ENCODE results near the gene MAPK8.
"Not testable (repeated sequence)": the region's sequence is repeated elsewhere in the genome, so short reads cannot be mapped to it uniquely, and the experiment has no call there.

Gene MAPK8

DNA sequence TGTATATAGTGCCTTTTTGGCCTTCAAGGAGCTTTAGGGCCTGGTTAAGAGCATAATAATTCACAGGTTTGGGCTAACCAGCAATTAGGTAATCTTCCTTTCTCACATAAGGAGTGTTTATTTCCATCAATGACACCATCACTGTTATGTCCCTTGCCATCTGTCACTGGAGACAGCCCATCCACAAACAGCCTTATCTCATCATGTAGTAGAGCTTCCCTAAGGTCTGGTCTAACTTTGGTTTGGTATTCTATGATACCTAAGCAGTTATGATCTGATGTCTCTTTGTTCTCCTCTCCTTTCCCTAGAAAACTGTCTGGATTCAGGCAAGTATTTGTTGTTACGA is 26.4 kb downstream of the MAPK8 start:
- TF ChIP-seq CTCF (conservative IDR thresholded peaks at IDR 0.05; ENCODE audit: low read length) = no peak
- no peak overlapping the region for H3K4me3 ChIP-seq (ENCODE audit: low read length)
- DNase-seq (ENCODE audit: low read depth) = no peak

GRCh38 chr10:48333856-48334255 is 27.4 kb downstream of the MAPK8 start:
- DNase-seq (ENCODE audit: low read depth) = no peak
- H3K4me3 ChIP-seq (ENCODE audit: low read length) = no peak overlapping the region
- no peak for TF ChIP-seq CTCF (conservative IDR thresholded peaks at IDR 0.05; ENCODE audit: low read length)

DNA sequence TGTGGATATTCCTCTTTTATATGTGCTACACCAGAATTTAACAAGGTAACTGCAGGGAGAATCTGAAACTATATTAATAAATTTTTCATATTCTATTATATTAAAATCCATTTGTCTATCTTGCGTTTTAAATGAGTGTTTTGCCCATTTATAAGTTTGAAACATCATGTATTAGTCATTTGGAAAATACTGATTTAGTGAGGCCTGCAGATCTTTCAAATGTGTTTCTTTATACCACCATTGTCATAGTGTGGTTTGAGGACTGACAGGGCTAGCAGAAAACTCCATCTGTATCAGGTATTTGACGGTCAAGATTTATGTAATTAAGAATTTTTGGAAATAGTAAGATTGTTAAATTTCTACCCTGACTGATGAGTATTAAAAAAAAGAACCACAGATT is 29.3 kb downstream of the MAPK8 start:
- no peak for DNase-seq (ENCODE audit: low read depth)
- no peak for TF ChIP-seq CTCF (conservative IDR thresholded peaks at IDR 0.05; ENCODE audit: low read length)
- no peak overlapping the region for H3K4me3 ChIP-seq (ENCODE audit: low read length)

DNA sequence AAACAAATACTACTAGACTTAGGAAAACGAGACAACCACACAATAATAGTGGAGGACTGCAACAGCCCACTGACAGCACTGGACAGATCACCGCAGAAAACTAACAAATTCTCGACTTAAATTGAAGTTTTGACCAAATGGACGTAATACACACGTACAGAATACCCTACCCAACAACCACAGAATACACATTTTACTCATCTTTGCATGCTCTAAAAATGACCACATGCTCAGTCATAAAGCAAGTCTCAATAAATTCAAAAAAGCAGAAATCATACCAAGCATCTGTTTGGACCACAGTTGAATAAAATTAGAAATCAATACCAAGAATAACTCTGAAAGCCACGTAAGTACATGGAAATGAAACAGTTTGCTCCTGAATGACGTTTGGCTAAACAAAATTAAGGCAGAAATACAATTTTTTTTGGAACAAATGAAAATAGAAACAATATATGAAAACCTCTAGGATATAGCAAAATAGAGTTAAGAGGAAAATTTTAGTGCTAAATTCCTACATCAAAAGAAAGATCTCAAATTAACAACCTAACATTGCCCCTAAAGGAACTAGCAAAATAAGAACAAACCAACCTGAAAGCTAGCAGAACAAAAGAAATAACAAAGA is 30.6 kb downstream of the MAPK8 start:
- no peak for TF ChIP-seq CTCF (conservative IDR thresholded peaks at IDR 0.05; ENCODE audit: low read length)
- DNase-seq (ENCODE audit: low read depth) = no peak
- H3K4me3 ChIP-seq (ENCODE audit: low read length) = no peak overlapping the region

DNA sequence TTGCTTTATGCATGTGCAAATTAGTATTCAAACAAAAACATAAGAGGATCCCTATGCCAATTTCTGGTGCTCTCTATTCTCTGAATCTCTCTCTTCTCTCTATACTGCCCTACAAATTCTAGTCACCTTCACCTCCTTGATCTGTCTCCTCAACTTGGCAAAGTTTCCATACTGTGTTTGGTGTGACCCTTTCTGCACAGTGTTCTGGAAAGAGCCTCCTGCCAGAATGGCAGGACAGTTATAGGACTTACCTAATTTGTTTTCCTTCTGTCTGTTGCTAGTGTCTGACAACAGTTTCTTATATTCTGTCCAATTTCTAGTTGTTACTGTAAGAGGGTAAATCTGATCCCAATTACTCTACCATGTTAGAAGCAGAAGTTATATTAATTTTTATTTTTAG is 34.3 kb downstream of the MAPK8 start:
- DNase-seq (ENCODE audit: low read depth) = no peak
- TF ChIP-seq CTCF (conservative IDR thresholded peaks at IDR 0.05; ENCODE audit: low read length) = no peak
- no peak overlapping the region for H3K4me3 ChIP-seq (ENCODE audit: low read length)

DNA sequence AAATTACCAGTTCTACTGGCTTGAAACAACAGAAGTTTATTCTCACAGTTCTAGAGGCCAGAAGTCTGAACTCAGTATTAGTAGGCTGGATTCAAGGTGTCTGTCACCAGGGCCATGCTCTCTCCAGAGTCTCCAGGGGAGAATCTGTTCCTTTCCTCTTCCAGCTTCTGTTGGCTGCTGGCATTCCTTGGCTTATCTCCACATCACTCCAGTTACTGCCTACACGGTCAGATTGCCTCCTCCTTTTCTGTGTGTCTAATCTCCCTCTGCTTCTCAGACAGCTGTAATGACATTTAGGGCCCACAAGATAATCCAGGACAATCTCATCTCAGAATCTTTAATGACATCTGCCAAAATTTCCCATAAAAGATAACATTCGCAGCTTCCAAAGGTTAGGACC is 36.6 kb downstream of the MAPK8 start:
- no peak for DNase-seq (ENCODE audit: low read depth)
- no peak overlapping the region for H3K4me3 ChIP-seq (ENCODE audit: low read length)
- TF ChIP-seq CTCF (conservative IDR thresholded peaks at IDR 0.05; ENCODE audit: low read length) = no peak

DNA sequence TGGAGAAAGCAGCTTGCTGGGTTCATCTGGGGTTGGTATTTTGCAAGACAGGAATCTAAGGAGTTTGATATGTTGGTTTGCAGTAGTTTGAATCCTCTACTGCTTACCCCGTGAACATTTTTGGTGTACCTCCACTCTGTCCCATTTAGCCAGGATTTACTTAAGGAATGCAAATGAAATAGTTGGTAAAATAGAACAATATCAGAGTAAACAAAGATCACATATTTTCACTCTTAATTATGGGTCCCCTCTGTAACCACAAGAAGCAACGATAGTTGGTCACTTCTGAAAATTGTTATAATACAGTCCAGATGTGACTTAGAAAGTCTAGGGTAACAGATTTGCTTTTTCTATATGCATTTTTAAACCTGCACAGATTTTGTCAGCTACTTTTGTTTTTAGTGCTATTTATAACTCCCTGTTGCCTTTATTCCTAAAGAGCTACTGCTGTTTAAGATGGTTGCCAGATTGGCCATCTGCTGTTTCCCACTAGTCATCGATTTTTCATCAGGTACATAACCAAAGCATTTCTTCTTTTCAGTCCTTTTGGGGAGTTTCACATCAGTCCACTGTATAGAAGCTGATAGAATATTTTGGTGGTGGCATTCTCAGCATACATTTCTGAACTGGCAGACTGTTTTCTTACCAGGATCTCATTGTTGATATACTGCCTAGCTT is 37.6 kb downstream of the MAPK8 start:
- TF ChIP-seq CTCF (conservative IDR thresholded peaks at IDR 0.05; ENCODE audit: low read length) = no peak
- DNase-seq (ENCODE audit: low read depth) = peak; percentile 76
- no peak overlapping the region for H3K4me3 ChIP-seq (ENCODE audit: low read length)

- DNase-seq (ENCODE audit: low read depth); H3K4me3 ChIP-seq (ENCODE audit: low read length): not testable (repeated sequence)
These were observed 39.8 kb downstream of the MAPK8 start for GRCh38 chr10:48346248-48346647.

DNA sequence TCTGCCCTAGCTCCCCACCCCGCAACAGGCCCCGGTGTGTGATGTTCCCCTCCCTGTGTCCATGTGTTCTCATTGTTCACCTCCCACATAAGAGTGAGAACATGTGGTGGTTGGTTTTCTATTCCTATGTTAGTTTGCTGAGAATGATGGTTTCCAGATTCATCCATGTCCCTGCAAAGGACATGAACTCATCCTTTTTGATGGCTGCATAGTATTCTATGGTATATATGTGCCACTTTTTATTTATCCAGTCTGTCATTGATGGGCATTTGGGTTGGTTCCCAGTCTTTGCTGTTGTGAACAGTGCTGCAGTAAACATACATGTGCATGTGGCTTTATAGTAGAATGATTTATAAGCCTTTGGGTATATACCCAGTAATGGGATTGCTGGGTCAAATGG is 41.1 kb downstream of the MAPK8 start:
- not testable (repeated sequence) for H3K4me3 ChIP-seq (ENCODE audit: low read length); DNase-seq (ENCODE audit: low read depth)

DNA sequence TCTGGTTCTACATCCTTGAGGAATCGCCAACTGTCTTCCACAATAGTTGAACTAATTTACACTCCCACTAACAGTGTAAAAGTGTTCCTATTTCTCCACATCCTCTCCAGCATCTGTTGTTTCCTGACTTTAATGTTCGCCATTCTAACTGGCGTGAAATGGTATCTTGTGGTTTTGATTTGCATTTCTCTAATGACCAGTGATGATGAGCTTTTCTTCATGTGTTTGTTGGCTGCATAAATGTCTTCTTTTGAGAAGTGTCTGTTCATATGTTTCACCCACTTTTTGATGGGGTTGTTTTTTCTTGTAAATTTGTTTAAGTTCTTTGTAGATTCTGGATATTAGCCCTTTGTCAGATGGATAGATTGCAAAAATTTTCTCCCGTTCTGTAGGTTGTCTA is 41.5 kb downstream of the MAPK8 start:
- not testable (repeated sequence) for DNase-seq (ENCODE audit: low read depth); H3K4me3 ChIP-seq (ENCODE audit: low read length)

Measured in AG10803 (cell line).